ENCODE data around the gene TMEM208.

- TF ChIP-seq ZNF274 (IDR thresholded peaks at IDR 0.05; ENCODE audit: borderline replicate concordance, extremely low read depth, low read length) (no peak), POLR2A (IDR thresholded peaks at IDR 0.05; ENCODE audit: control extremely low read depth in 1 of 2, low read depth in 2 of 2, low read length in 2 of 2) (no peak), HDAC2 (IDR thresholded peaks at IDR 0.05; ENCODE audit: borderline replicate concordance in 1 of 2, low read depth in 2 of 2, low read length in 2 of 2) (no peak), RAD21 (IDR thresholded peaks at IDR 0.05 in 1 of 2, conservative IDR thresholded peaks at IDR 0.05 in 1 of 2; ENCODE audit: low read depth in 2 of 2, low read length in 2 of 2) (no peak), TBP (IDR thresholded peaks at IDR 0.05; ENCODE audit: low read depth, low read length) (no peak), RNF2 (IDR thresholded peaks at IDR 0.05; ENCODE audit: borderline replicate concordance, low read depth, low read length, missing control alignments, poor library complexity, severe bottlenecking) (no peak), CTCF (IDR thresholded peaks at IDR 0.05; ENCODE audit: control extremely low read depth in 1 of 3, insufficient read depth in 1 of 3, low read depth in 1 of 3, low read length in 3 of 3) (no peak), EGR1 (IDR thresholded peaks at IDR 0.05; ENCODE audit: borderline replicate concordance, low read depth, low read length) (no peak), POLR2AphosphoS5 (IDR thresholded peaks at IDR 0.05; ENCODE audit: low read depth, low read length) (no peak), TAF1 (IDR thresholded peaks at IDR 0.05; ENCODE audit: low read depth, low read length) (no peak), SIN3A (conservative IDR thresholded peaks at IDR 0.05 in 1 of 2, IDR thresholded peaks at IDR 0.05 in 1 of 2; ENCODE audit: low read depth in 1 of 2, low read length in 2 of 2) (no peak)
These were observed 33.4 kb upstream of the TMEM208 start for GRCh38 chr16:67193536-67193935.
